Activated CD8-positive, alpha-beta memory T cell treated with anti-CD3 and anti-CD28 coated beads, Interleukin-2, amount 50 U/mL, for 4 hours (primary cell): ENCODE data around the gene ANKFN1.

Experiments
- DNase-seq: peaks from one replicate; pipeline ENCODE4 v3.0.0-alpha.2; 2020

Gene ANKFN1

DNA sequence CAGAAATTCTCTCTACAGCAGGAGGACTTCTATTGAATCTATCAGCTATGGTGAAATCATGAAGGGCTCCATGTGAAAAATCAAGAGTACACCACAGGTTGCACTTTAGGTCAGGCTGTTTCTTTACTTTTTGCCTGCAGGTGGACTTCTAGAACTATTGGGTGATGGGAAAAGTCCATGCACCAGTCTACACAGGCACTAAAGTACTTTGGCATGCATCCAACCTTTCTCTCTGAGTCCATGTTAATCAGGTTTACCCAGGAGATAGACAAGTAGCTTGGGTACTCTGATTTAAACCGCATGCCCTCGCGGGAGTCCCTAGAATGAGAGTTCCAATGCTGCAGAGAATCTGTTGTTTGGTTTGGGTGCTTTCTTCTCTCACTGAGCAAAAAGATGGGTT, 9.1 kb upstream of the ANKFN1 start:
- DNase-seq, result no peak

DNA sequence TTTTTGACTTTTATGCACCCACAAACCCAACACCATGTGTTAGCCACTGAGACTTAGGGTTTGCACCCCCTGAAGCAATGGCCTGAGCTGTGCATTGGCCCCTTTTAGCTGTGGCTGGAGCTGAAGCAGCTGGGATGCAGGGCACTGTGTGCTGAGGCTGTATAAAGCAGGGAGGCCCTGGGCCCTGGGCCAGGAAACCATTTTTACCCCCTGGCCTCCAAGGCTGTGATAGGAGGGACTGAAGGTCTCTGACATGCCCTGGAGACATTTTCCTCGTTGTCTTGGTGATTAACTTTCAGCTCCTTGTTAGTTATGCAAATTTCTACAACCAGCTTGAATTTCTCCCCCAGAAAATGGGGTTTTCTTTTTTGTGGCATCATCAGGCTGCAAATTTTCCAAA, 6.7 kb upstream of the ANKFN1 start:
- DNase-seq, result no peak

DNA sequence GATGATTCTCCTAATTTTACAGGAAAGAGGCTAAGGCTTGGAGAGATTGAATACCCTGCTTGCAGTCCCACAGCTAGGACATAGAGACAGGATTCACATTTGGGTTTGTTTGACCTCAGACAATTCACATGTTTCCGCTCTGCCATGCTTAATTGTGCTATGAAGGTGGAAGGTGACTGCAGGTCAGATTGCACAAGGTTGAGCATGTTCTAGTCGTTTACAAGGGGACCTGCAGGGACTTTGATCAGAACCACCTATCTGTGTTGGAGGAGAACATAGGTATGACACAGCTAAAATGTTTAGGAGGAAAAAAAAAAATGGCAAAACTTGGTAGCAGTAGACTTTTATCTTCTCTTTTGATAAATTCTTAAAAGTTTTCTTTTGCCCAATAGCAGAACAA, 4.9 kb upstream of the ANKFN1 start:
- no peak for DNase-seq

DNA sequence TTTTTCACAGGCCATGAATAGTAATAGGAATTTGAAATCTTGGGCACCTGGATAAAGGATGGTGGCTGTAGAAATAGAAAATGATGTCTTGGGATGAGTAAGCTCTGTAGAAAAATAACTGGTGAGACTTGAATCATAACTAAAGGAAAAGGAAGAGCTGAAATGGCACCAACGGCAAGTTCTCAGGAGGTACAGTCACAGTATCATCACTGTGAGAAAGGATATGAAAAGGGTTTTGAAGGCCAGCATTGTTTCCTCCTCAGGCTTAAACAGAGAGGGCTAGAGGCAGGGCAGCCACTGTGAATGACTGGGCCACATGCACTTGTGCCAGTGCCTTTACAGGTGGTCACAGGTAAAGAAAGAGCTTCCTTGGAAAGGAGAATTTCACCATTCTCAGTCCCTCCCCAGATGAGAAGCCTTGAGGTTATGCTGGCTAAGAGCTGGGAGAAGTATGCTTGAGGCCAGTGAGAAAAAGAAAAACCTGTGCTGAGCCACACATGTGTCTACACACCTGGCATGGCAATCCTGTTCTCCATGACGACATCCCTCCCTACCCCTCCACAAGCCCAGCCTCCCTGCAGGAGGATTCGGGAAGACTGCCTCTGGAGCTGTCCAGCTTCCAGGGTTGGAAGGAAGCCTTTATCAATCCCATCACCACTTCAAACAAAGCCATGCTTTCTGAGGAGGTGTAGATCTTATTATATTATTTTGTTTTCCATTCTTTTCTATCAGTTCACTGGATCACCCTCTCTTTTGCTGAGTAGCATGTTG, 3.8 kb upstream of the ANKFN1 start:
- no peak for DNase-seq

DNA sequence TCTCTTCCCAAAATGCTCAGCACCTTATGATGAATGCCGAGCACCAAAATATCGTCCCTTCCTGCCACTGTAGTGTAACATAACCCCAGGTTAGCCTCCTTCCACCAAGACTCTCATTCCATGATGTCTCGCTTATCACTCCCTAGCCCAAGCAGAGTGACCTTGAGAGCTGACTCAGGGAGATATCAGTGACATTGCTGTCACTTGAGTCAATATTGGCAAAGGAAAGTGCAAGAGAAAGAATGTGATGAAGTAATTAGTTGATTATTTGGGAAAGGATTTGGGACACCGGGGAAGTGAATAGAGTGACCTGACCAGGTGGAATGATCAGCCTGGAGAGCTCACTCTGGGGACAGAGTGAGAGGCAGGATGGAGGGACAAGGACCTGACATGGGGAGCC, 2.6 kb upstream of the ANKFN1 start:
- DNase-seq, result no peak

DNA sequence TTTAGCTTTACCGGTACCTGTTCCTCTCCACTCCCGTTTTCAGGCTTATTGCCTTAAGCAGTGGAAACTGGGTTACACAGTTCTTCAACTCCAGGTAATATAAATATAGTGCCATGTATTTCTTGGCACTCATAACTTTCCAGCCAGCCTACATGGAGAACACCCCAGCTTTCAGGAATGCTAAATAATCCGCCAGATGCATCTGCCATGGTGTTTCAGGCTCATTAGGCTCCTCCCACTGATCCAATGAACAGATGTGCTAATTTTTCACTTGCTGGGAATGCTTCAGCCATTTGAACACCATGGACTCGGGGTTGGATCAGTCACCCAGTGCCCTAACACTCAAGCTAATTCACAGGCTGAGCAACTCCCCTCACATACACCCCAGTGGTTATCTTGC, 4.6 kb downstream of the ANKFN1 start:
- no peak for DNase-seq

DNA sequence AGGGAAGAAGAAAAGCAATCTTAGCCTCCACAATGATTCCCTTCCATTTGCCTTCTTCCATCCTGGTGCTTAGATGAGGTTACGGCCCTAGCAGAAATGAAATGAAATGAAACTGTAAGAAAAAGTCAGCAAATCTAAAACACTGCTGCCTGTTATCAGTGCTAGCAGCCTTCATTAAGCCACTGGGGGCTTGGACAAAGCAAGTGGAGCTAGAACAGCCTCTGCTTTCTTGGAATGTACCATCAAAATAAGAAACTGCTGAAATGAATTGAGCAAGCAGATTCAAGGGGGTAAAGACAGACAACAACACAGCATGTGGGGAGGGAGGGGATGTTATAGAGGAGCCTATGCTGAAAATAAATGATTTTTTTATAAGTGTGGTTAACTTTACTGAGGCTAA, 5.1 kb downstream of the ANKFN1 start:
- no peak for DNase-seq

DNA sequence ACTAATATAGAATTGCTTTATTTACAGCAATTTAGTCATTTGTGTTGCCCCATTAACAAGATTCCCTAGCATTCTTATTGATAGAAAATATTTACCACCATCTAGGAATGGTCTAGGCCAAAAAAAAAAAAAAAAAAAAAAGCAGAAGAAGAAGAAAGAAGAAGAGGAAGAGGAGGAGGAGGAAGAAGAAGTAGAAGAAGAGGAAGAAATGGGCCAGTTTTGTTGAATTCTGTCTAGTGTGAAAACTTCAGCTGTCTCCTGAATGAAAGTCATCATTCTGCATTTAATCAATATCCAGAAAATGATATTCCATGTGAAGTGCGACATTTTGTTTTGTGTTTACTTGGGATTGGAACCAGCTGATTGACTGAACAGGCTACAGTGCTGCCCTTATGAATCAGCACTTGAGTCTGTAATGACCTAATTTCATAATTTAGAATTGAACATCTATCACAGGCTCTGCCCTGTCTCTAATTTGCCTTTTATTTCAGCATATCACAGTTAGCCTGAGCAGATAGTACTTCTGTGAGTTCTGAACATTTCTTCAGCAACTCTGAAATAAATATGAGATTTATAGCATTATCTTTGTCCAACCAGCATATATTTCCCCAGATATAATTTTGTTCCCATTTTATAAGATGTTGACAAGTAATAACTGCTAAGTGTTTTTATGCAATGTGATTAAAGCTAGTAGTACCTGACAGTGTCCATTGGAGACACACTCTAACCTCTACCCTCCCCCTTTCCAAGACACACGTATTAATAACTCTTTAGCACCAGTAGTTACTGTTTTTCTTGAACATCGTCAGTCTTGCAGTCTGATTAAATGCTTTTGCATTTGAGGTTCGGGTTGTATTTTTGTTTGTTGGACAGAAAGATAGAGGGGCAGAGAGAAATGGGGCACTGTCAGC, 5.9 kb downstream of the ANKFN1 start:
- no peak for DNase-seq

DNA sequence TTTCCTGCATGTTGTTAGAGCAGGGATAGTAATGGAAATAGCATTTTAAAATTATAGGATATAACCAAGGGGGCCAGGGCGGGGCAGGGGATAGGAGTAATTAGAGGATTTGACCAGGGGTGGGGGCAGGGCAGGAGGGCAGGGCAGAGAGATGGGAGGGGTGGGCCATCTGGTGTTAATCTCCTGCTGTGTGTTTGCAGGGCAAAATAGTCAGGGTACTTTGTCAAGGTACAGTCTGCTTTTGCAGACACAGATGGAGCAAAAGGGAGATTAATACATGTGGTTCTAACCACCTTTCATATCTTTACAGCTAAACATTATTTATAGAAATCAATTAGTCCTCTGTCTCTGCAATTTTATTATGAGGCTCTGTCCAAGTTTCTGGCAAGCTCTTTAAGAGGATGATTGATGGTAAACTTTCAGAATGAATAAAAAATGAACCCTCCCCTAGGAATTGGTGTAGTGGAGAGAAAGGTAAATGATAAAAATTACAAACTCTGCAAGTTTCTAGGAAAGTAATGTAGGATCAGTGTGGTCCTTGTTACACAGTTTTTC, 6.6 kb downstream of the ANKFN1 start:
- DNase-seq, result no peak

DNA sequence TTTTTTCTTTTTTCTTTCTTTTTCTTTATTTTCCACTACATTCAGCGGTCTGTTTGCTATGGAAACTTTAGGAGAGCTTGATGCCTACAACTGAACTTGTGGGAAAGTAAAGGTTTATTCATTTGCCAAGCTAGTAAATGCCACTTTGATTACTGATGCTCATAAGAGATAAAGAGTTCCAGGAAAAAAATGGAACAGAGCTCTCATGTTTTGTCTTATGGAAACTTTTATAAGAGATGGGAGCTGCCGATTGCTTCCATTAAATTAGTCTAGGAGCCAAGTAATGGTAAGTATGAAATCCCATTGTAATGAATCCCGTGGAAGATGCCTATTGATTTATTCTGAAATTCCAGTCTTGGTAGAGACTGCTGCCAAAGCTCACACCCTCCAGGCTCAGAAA, 7.1 kb downstream of the ANKFN1 start:
- no peak for DNase-seq

DNA sequence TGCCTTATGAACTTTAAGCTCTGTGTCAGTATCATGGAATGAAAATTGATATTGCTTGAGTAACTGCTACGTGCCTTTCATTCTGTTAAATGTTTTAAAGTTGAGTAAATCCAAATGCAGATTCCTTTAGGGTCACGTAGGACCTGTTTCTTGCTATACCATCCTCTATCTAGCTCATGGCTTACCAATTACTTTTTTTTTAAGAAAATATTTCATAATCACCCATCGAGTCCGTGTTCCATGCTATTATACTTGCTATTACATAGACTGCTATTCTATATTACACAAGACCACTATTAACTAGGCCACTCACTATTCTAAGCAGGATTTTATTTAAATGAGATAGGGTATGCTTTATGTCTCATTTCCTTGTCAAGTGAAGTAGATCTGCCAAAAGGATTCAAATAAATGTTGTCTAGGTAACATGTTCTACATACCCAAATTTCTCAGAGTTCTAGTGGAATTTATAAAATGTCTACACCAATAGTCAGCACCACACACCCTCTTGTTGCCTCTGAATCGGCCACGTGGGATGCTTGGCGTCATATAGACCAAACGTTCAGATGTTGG, 11.9 kb downstream of the ANKFN1 start:
- DNase-seq, result no peak

DNA sequence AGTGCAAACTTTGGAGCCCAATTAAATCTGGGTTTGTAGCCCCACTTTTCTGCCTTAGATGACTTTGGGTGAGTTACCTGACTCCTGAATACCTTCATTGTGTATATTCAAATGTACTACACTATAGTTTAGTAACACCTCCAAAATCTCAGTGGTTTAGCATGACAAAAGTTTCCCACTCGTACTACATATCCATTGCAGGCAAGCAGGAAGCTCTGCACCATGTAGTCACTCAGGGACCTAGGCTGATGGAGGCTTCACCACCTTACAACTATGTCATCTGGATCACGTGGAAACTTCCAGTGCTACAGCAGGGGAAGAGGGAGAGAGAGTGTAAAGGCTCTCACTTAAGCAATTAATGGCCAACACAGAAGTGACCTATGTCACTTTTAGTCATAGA, 14.2 kb downstream of the ANKFN1 start:
- no peak for DNase-seq

DNA sequence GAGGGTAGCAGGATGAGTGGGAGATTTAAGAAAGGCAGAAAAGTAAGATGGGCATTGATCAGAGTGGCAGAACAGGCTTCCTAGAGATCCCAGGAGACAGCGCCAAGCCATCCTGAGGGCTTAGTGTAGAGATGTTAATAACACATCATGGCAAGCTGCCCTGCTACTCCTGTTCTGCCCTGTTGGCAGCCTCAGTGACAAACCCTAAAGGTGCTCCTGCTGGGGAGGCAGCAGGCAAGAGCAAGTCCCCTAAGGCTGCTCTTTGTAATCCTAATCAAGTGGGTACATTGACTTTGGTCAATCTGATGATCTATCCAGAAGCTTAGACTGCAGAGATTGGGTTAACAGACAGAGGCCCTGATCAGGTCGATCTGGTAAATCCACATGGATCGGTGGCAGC, 16.3 kb downstream of the ANKFN1 start:
- DNase-seq, result no peak

DNA sequence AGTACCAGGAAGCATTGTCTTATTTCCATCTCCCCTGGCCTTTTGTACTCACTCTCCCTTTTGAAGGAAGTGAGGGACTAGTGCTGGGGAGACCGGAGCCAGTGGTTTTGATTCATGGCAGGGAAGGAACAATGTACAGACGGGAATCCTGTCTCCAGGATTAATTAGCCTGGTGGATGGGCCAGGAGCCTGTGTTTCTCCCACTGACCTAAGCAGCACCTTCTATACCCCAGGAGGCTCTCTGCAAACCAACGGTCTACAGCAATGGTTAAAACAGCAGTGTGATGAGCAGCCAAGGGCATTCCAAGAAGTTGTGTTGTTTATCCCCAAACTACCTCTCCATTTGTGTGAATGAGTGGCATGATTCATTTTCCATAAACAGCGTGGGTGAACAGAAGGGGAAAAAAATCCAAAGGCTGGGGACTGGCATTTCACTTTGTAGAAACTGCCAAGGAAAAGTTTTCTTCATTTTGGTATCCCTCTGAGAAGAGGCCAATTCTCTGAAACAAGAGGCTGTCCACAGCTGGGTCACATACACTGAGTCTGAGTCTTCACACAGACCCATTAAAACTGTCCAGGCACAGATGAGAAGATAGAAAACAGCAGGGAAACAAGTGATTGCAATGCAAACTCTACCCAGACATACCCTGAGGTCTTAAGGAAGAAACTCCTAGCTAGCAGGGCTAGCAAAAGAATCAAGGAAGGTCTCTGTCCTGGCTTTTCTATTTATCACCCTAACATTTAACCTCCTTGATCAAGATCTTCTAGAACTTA, 18.1 kb downstream of the ANKFN1 start:
- no peak for DNase-seq

DNA sequence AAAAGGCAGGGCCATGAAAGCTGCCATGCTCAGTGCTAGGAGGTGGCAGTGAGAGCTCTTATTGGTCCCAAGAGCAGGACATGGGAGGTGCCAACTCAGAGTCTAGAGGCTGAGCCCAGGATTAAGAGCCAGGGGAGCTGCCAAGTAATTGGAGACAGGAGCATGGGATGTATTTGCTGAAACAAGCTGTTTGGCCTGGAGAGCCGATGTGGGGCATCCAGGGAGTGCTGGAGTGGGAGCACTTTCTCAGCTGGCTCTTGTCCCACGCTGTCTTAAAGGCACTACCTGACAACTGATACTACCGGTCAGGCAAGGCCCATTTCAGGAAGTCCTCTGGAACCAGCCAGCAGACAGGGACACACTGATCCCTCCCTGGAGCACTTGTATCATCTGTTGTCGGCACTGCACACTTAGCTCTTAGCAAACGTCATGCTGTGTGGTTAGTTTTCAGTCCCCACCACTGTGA, 19.3 kb downstream of the ANKFN1 start:
- DNase-seq, result no peak

DNA sequence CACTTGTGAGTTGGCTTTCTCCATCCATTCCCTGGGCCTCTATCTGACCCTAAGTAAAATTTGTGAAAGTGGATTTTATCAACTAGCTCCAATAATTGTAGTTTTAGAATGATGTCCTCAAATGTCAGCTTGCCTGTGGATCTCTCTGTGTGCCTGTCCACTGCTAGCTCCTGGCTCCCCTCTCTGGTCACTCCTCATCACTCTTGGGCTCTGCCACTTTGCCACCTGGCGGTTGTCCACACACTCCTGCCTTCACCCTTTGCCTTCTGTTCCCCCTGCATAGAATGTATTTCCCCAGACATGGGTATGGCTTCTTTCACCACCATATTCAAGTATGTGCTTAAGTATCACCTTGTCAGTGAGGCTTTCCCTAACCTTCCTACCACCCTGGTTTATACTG, 19.8 kb downstream of the ANKFN1 start:
- DNase-seq, result no peak

DNA sequence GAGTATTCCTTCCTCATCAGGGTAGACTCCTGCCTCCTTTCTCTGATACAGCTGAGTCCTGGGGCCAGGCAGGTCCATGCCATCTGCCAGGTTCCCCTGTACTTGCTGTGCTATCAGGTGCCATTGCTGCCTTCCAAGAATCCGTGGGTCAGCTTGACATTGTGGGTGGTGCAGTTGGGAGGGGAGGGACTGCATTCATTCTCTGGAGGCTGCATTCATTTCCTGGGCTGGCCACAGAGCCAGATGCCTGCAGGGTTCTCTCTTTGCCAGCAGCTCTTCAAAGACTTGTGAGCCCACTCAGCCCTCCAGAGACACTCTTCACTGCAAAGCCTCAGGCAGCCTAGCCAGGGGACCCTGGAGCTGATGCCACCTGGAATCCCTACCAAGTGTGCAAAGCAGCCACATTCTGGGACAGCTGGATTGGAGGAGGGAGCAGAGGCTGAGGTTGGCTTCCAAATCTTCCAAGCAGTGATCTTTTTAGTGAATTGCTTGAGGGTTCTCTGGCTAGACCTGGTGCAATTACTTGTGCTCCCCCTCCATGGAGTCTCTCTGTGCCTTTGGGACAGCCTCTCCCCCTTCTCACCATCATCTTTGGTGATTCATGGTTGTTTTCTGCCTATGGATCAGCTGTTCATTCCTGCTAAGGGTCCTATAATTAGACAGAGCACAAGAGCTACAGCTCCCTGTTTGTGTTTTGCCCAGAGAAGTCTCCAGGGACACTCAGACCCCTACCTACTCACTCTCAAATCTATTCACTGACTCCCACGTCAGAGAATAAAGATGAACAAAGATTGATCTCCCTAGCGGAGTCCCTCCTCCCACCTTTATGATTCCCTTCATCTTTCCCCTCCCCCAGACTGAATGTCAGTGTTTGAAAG, 20.9 kb downstream of the ANKFN1 start:
- DNase-seq, result no peak

DNA sequence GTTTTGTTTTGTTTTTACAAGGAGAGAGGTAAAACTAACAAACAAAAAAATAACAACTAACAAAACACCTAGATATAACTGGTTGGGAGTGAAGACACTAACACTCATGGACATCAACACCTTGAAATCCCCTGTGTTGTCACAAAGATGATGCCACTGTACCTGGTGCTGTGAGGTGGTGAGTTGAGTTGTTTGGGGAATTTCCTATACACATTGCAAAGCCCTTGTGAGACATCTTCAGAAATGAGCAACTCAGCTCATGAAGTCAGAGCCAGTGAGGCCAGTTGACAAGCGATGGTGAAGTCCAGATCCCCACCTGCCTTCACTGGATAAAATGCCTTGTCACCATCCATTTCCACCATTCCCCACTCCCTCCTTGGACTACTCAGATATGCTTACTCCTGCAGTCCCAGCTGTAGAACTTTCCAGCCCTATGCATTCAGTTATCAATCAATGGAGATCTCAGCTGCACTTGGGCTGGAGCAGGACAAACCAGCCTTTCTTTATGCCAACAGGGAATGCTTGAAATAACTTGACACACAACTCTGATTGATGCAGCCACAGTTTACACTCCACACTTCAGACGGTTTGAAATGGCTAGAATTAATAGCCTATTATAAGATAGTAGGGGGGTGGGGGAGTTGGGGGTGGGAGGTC, 22.2 kb downstream of the ANKFN1 start:
- no peak for DNase-seq

DNA sequence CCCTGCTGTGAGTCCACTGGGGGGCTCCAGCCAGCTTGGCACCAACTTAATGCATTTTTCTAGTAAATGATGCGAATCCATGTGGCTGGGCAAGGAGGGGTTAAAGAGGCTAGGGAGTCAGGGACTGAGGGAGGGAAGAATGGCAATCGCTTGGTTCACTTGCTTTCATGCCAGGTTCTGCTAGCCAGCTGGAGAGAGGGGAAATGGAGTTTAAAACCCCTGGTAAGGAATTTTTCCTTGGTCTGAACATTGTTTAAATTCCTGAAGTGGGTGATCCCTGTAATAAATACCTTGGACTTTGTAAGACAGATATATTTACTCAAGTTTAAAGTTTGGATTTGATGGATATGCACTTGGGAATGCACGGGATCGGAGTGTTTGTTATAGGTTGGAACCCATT, 22.8 kb downstream of the ANKFN1 start:
- no peak for DNase-seq

DNA sequence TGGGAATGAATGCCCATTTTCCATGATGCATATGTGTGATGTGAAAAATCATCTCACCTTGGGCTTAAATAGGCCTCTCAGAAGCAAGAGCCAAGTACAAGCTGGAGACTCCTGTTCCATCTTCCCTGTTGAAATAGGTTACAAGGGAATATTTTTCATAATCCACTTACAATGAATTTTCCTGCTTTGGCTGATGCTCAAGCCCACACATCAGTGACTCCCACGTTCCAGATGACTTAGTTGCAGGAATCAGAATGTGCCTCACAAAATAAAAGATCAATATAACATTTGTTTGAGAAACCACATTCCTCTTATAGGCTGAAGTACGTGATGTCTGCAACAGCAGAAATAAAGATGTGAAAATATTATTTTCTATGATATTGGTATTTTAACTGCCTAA, 24.1 kb downstream of the ANKFN1 start:
- no peak for DNase-seq

DNA sequence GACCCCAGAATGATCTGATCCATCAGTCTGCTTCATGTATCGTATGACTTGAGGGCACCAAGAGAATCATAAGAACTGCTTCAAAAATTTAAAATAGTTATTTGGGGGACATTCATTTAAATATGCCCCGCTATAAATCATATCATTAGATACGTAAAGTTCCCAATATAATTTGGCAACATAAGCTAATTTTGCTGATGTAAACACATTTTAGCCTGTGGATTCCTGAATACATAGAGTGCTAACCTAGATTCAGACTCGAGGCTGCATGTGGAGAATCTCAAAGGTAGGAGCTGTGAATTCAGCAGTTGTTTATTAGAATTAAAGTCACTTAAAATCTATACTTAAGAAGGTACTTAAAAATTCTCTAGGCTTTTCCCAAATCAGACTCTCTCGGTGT, 24.9 kb downstream of the ANKFN1 start:
- no peak for DNase-seq
